CD14-positive monocyte (primary cell): Measurements from ENCODE around the gene DYRK1A. TPM values are rescaled to one million over a fixed set of nuclear protein-coding genes. Genes with fewer than 3 reads are reported as not detected.

Source experiments
- DNase-seq, 3 donors: peaks; one replicate each; pipeline ENCODE4 v3.0.0-alpha.2; 2011 to 2022
- H2AFZ ChIP-seq: 2 replicates; pipeline ENCODE4 v1.6.0; 2012; ENCODE audit warnings: mild to moderate bottlenecking, low read depth, low read length, inconsistent platforms; ENCODE audit not compliant: insufficient read depth, poor library complexity, severe bottlenecking
- H3K27ac ChIP-seq, 2 donors: 1 replicate in 1 of 2; 2 replicates in 1 of 2; pipeline ENCODE4 v1.5.1; 2012 to 2013; ENCODE audit warnings: low read length in 2 of 2, control low read depth in 1 of 2, inconsistent platforms in 1 of 2, low read depth in 1 of 2, mild to moderate bottlenecking in 1 of 2
- H3K27me3 ChIP-seq, 2 donors: one replicate each; pipeline versions ENCODE4 v1.6.0 to v1.6.1; 2011 to 2013; ENCODE audit warnings: low read length in 2 of 2; ENCODE audit not compliant: control insufficient read depth in 2 of 2, insufficient read depth in 2 of 2
- H3K36me3 ChIP-seq, 2 donors: replicated peaks in 1 of 2; 1 replicate in 1 of 2; 2 replicates in 1 of 2; pipeline versions ENCODE4 v1.5.1 to v1.6.1; 2012 to 2013; ENCODE audit warnings: low read length in 2 of 2, control low read depth in 1 of 2, inconsistent platforms in 1 of 2, mild to moderate bottlenecking in 1 of 2; ENCODE audit not compliant: insufficient read depth in 2 of 2, control insufficient read depth in 1 of 2
- H3K4me1 ChIP-seq, 2 donors: 1 replicate in 1 of 2; 2 replicates in 1 of 2; pipeline versions ENCODE4 v1.5.1 to v1.6.1; 2012 to 2013; ENCODE audit warnings: low read length in 2 of 2, control low read depth in 1 of 2, inconsistent platforms in 1 of 2, mild to moderate bottlenecking in 1 of 2, moderate library complexity in 1 of 2; ENCODE audit not compliant: insufficient read depth in 2 of 2, control insufficient read depth in 1 of 2
- H3K4me2 ChIP-seq: replicated peaks from 2 replicates; pipeline ENCODE3; 2012; ENCODE audit warnings: low read length, moderate library complexity, mild to moderate bottlenecking; ENCODE audit not compliant: poor library complexity, severe bottlenecking; ENCODE audit errors: extremely low read depth
- H3K4me3 ChIP-seq, 3 experiments: fragments of 200-600 bp in 1 of 3; sonication (generic) in 1 of 3; replicated peaks in 1 of 3; 1 replicate in 2 of 3; 2 replicates in 1 of 3; pipeline ENCODE4 v1.5.1; 2011 to 2013; ENCODE audit warnings: low read length in 3 of 3, mild to moderate bottlenecking in 3 of 3, control low read depth in 2 of 3, low read depth in 2 of 3, inconsistent platforms in 1 of 3, moderate library complexity in 1 of 3
- H3K79me2 ChIP-seq: 2 replicates; pipeline ENCODE4 v1.6.0; 2012; ENCODE audit warnings: mild to moderate bottlenecking, control low read depth, inconsistent platforms, low read length, moderate library complexity; ENCODE audit not compliant: insufficient read depth
- H3K9ac ChIP-seq: 2 replicates; pipeline ENCODE4 v1.6.0; 2017; ENCODE audit warnings: low read length, mild to moderate bottlenecking; ENCODE audit not compliant: insufficient read depth, poor library complexity, severe bottlenecking
- H3K9me3 ChIP-seq, 2 donors: replicated peaks in 1 of 2; 1 replicate in 1 of 2; 2 replicates in 1 of 2; pipeline versions ENCODE4 v1.5.1 to v1.6.1; 2012 to 2013; ENCODE audit warnings: low read length in 2 of 2, control low read depth in 1 of 2; ENCODE audit not compliant: control insufficient read depth in 1 of 2, insufficient read depth in 1 of 2
- H4K20me1 ChIP-seq: 2 replicates; pipeline ENCODE4 v1.6.0; 2012; ENCODE audit warnings: mild to moderate bottlenecking, low read length, control low read depth, moderate library complexity; ENCODE audit not compliant: insufficient read depth
- H3K27ac Mint-ChIP-seq, 7 donors: one replicate each; pipeline ENCODE4 v1.8.0; 2020; ENCODE audit warnings: mild to moderate bottlenecking in 7 of 7, mixed read lengths in 7 of 7, moderate library complexity in 6 of 7, inconsistent platforms in 2 of 7
- H3K27me3 Mint-ChIP-seq, 3 donors: one replicate each; pipeline ENCODE4 v1.8.0; 2021 to 2022; ENCODE audit warnings: low read depth in 3 of 3, mild to moderate bottlenecking in 3 of 3, mixed read lengths in 3 of 3, moderate library complexity in 3 of 3, inconsistent platforms in 1 of 3
- H3K36me3 Mint-ChIP-seq, 2 donors: one replicate each; pipeline ENCODE4 v1.8.0; 2020; ENCODE audit warnings: mixed read lengths in 2 of 2, inconsistent platforms in 1 of 2, mild to moderate bottlenecking in 1 of 2
- H3K4me1 Mint-ChIP-seq: one replicate; pipeline ENCODE4 v1.8.0; 2020; ENCODE audit warnings: mild to moderate bottlenecking, mixed read lengths
- H3K4me3 Mint-ChIP-seq, 2 donors: one replicate each; pipeline ENCODE4 v1.8.0; 2020; ENCODE audit warnings: mild to moderate bottlenecking in 2 of 2, mixed read lengths in 2 of 2, moderate library complexity in 1 of 2
- H3K9me3 Mint-ChIP-seq, 7 donors: one replicate each; pipeline ENCODE4 v1.8.0; 2020 to 2022; ENCODE audit warnings: mixed read lengths in 7 of 7, mild to moderate bottlenecking in 6 of 7, moderate library complexity in 6 of 7, inconsistent platforms in 2 of 7
- WGBS: methylation state at CpG from one replicate; pipeline ENCODE4 v1.1.5; 2013; ENCODE audit warnings: missing lambda C conversion rate; ENCODE audit not compliant: insufficient coverage; 5-methylcytosine and 5-hydroxymethylcytosine counted together
- intact Hi-C, 2 donors: fragments of 100-400 bp; cut with micrococcal nuclease; formaldehyde crosslinking; loops; one replicate each; pipeline versions ENCODE4 v1.15.0 to v1.15.1; 2023
- polyA plus RNA-seq, 3 donors: library from polyadenylated mRNA; depleted of rRNA in 1 of 3; unstranded in 2 of 3; stranded (reverse) in 1 of 3; fragments of 300-500 nt in 2 of 3; fragments of >200 nt in 1 of 3; fragmentation: Illumina TruSeq in 2 of 3; gene quantifications; 1 replicate in 2 of 3; 2 replicates in 1 of 3; pipeline ENCODE4 v1.2.3, GENCODE V29; 2012 to 2021
- TF ChIP-seq, protein P1 (sequence below): fragments of 200-600 bp; IDR thresholded peaks from one replicate; pipeline ENCODE4 v1.8.0; 2022; ENCODE audit warnings: antibody characterized with exemption, mild to moderate bottlenecking

The DYRK1A gene
- polyA plus RNA-seq, 3 donors, result 1.8 to 53.5 (median 2.4) TPM

DNA sequence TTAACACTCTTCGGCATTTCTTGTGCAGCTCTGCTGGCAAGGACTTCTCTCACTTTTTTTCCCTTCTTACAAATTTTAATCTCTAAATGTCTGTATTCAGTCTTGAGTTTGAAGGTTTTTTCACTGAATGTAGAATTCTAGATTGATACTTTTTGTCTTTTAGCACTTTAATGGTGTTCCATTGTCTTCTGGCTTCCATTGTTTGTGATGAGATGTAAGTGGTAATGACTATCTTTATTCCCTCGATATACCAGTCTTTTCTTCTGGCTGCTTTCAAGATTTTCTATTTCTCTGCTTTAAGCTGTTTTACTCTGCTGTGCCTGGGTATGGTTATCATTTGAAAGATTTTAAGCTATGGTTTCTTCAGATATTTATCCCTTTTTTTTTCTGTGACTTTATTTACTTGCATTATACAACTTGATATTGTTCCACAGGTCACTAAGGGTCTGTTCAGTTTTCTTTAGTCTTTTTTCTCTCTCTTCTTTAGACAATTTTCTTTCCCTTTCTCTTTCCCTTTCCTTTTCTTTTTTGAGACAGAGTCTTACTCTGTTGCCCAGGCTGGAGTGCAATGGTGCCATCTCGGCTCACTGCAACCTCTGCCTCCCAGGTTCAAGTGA is 35.8 kb downstream of the DYRK1A start:
- Mint-ChIP-seq H3K4me1 (peaks cover 46% of the 10 kb centered on the region), H3K27me3 (no peaks in the 10 kb centered on the region), H3K27ac (peak overlapping the region in 4 of 7 donors; percentile 25 to 70 (median 62)), H3K9me3 (peaks cover 0 to 11% (median 7%) of the 10 kb centered on the region in 7 donors), H3K4me3 (no peak overlapping the region), H3K36me3 (peaks cover 1 to 5% of the 10 kb centered on the region in 2 donors)
- H3K4me3 ChIP-seq, result no peak overlapping the region
- H3K27me3 ChIP-seq, result no peaks in the 10 kb centered on the region
- no peak overlapping the region for H3K9ac ChIP-seq
- TF ChIP-seq, protein P1, sequence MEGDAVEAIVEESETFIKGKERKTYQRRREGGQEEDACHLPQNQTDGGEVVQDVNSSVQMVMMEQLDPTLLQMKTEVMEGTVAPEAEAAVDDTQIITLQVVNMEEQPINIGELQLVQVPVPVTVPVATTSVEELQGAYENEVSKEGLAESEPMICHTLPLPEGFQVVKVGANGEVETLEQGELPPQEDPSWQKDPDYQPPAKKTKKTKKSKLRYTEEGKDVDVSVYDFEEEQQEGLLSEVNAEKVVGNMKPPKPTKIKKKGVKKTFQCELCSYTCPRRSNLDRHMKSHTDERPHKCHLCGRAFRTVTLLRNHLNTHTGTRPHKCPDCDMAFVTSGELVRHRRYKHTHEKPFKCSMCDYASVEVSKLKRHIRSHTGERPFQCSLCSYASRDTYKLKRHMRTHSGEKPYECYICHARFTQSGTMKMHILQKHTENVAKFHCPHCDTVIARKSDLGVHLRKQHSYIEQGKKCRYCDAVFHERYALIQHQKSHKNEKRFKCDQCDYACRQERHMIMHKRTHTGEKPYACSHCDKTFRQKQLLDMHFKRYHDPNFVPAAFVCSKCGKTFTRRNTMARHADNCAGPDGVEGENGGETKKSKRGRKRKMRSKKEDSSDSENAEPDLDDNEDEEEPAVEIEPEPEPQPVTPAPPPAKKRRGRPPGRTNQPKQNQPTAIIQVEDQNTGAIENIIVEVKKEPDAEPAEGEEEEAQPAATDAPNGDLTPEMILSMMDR, result no peak
- no peak overlapping the region for H3K4me2 ChIP-seq
- peaks cover 0 to 3% of the 10 kb centered on the region in 2 donors for H3K9me3 ChIP-seq
- peaks cover 100% of the 10 kb centered on the region for H3K79me2 ChIP-seq
- no peak for DNase-seq
- no peak overlapping the region for H2AFZ ChIP-seq
- H3K36me3 ChIP-seq, result no peaks in the 10 kb centered on the region
- peaks cover 99% of the 10 kb centered on the region for H4K20me1 ChIP-seq
- no peak overlapping the region for H3K27ac ChIP-seq
- WGBS, result no CpG with 5 or more reads among the region's 3 CpGs
- intact Hi-C loops, result no loop called here
- peaks cover 0 to 4% of the 10 kb centered on the region in 2 donors for H3K4me1 ChIP-seq

DNA sequence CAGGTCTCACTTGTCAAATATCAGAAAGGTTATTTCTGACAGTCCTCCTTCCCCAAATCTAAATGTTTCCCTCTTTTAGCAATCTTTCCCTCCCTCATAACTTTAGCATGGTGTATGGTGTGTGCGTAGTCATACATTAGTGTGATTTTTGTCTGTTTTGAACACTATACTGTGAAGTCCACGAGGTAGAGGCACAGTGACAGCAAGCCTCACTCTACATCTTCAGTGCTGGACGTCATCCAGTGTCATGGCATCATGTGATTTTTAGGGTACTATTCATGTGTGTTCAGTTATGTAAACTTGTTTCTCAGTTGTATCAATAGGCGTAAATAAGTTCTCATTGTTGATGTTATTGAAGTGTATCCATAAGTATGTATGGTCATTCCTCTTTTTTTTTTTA is 39.1 kb downstream of the DYRK1A start:
- TF ChIP-seq, protein P1, result no peak
- H3K9me3 ChIP-seq, result peaks cover 0 to 3% of the 10 kb centered on the region in 2 donors
- H3K4me3 Mint-ChIP-seq, result no peak overlapping the region
- H3K27me3 Mint-ChIP-seq, result no peaks in the 10 kb centered on the region
- peaks cover 6 to 7% of the 10 kb centered on the region in 2 donors for H3K4me1 ChIP-seq
- no peak overlapping the region for H3K4me3 ChIP-seq
- DNase-seq, result no peak
- WGBS, result no CpG with 5 or more reads among the region's 4 CpGs
- peaks cover 56% of the 10 kb centered on the region for H3K4me1 Mint-ChIP-seq
- no peak overlapping the region for H3K4me2 ChIP-seq
- peaks cover 0 to 11% (median 7%) of the 10 kb centered on the region in 7 donors for H3K9me3 Mint-ChIP-seq
- H3K36me3 Mint-ChIP-seq, result peaks cover 7 to 14% of the 10 kb centered on the region in 2 donors
- no peaks in the 10 kb centered on the region for H3K36me3 ChIP-seq
- H3K9ac ChIP-seq, result no peak overlapping the region
- no peak overlapping the region for H2AFZ ChIP-seq
- peaks cover 100% of the 10 kb centered on the region for H3K79me2 ChIP-seq
- intact Hi-C loops, result no loop called here
- H4K20me1 ChIP-seq, result peaks cover 99% of the 10 kb centered on the region
- H3K27ac ChIP-seq, result peak overlapping the region in 1 of 2 donors; percentile 20
- peak overlapping the region in 4 of 7 donors; percentile 29 to 55 (median 50) for H3K27ac Mint-ChIP-seq
- H3K27me3 ChIP-seq, result no peaks in the 10 kb centered on the region
